ENCODE data around the gene FAAP24.

DNA sequence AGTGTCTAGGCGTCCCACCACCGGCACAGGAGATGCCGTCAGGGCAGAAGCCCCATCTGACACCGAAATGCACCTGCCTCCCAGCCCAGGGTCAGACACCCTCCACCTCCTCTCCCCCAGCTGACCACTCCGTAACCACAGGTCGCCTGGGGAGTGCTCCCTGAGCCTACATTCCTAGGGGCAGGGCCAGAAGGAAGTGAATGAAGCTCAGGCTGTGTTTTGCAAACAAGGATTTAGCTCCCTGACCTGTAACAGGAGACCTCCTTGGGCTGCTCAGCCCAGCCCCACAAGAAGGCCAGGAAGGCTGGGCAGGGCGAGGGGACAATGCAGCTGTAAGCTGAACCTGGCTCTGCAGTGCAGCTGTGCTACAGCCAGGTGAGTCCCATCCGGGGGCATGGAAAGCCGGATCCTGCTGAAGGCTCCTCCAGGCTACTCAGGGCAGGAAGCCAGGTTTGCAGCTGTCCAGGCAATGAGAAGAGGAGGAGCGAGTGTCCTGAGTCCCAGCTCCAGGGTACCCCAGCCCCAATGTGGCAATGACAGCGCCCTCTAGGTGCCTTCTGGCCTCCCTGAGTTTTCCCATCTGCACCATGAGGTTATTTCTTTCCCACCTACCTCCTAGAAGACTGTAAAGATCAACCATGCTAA, 50.6 kb downstream of the FAAP24 start:
- no peak for TF ChIP-seq POLR2AphosphoS5 (IDR thresholded peaks at IDR 0.05)
- TF ChIP-seq, protein P1, sequence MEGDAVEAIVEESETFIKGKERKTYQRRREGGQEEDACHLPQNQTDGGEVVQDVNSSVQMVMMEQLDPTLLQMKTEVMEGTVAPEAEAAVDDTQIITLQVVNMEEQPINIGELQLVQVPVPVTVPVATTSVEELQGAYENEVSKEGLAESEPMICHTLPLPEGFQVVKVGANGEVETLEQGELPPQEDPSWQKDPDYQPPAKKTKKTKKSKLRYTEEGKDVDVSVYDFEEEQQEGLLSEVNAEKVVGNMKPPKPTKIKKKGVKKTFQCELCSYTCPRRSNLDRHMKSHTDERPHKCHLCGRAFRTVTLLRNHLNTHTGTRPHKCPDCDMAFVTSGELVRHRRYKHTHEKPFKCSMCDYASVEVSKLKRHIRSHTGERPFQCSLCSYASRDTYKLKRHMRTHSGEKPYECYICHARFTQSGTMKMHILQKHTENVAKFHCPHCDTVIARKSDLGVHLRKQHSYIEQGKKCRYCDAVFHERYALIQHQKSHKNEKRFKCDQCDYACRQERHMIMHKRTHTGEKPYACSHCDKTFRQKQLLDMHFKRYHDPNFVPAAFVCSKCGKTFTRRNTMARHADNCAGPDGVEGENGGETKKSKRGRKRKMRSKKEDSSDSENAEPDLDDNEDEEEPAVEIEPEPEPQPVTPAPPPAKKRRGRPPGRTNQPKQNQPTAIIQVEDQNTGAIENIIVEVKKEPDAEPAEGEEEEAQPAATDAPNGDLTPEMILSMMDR (IDR thresholded peaks at IDR 0.05), result no peak
